Activated CD8-positive, alpha-beta T cell treated with anti-CD3 and anti-CD28 coated beads for 36 hours (primary cell): ENCODE measurements around the gene ANKRD55. TPM values are rescaled to one million over a fixed set of nuclear protein-coding genes. Genes with fewer than 3 reads are reported as not detected.
"Not testable (repeated sequence)": the region's sequence is repeated elsewhere in the genome, so short reads cannot be mapped to it uniquely, and the experiment has no call there.

Experiments
- ATAC-seq: fragments of 200-7000 bp; cut with Tn5 transposase; one replicate; pipeline ENCODE4 v1.10.0; 2021; ENCODE audit warnings: mild to moderate bottlenecking, moderate library complexity
- CTCF ChIA-PET: fragments of 350-600 bp; sonication (Branson Sonifier 250); formaldehyde crosslinking; loops from one replicate; lab custom pipeline; 2021; ENCODE audit warnings: antibody characterized with exemption; lab: Charles Lee
- POLR2A ChIA-PET: fragments of 350-600 bp; sonication (Branson Sonifier 250); formaldehyde crosslinking; loops from one replicate; lab custom pipeline; 2021; ENCODE audit warnings: antibody characterized with exemption; lab: Charles Lee
- DNase-seq: peaks from one replicate; pipeline ENCODE4 v3.0.0-alpha.2; 2020
- H3K27ac Mint-ChIP-seq: one replicate; pipeline ENCODE4 v1.8.0; 2021; ENCODE audit warnings: mild to moderate bottlenecking, mixed read lengths
- H3K27me3 Mint-ChIP-seq: one replicate; pipeline ENCODE4 v1.8.0; 2021; ENCODE audit warnings: mixed read lengths
- H3K36me3 Mint-ChIP-seq: one replicate; pipeline ENCODE4 v1.8.0; 2021; ENCODE audit warnings: low read depth, mixed read lengths
- H3K4me1 Mint-ChIP-seq: one replicate; pipeline ENCODE4 v1.8.0; 2021; ENCODE audit warnings: low read depth, mixed read lengths
- H3K4me3 Mint-ChIP-seq: one replicate; pipeline ENCODE4 v1.8.0; 2021; ENCODE audit warnings: mild to moderate bottlenecking, moderate library complexity, mixed read lengths
- H3K9me3 Mint-ChIP-seq: one replicate; pipeline ENCODE4 v1.8.0; 2021; ENCODE audit warnings: mixed read lengths
- intact Hi-C: fragments of 100-400 bp; cut with micrococcal nuclease; formaldehyde crosslinking; loops from one replicate; pipeline ENCODE4 v1.10.0; 2022
- total RNA-seq, 2 experiments: library from RNA; stranded (reverse); gene quantifications; one replicate each; pipeline ENCODE4 v1.2.3, GENCODE V29; 2021
- TF ChIP-seq, protein P1 (sequence below): fragments of 200-600 bp; IDR thresholded peaks from one replicate; pipeline ENCODE4 v1.8.0; 2022; ENCODE audit warnings: antibody characterized with exemption, mild to moderate bottlenecking

Gene ANKRD55
- total RNA-seq, 2 experiments from 2014 or later: not detected

DNA sequence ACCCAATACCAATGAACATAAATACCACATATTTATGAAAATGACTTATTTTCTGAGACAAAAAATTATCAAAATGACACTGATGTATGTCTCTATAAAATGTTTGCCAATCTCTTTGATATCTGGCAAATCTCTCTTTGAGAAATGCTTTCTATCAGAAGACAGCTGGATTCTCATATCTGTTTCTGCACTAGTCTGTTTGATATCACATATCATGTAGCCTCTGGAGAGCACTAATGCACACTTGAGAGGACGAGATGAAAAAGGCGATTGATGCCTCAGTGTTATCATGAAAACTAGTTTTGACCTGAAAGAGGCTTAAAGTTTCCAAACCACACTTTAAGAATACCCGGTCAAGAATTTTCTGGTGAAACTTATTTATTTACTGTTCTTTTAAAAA, 29.1 kb upstream of the ANKRD55 start:
- DNase-seq (no peak), ATAC-seq (no peak)
- Mint-ChIP-seq H3K27me3 (peaks cover 1% of the 10 kb centered on the region), H3K36me3 (no peaks in the 10 kb centered on the region), H3K4me3 (no peak overlapping the region), H3K27ac (no peak overlapping the region), H3K9me3 (no peaks in the 10 kb centered on the region), H3K4me1 (no peaks in the 10 kb centered on the region)
- ChIA-PET CTCF (interaction anchor here (1.0 to 1.7 kb wide), 2 partner anchors 9 to 12 kb away, joined by 3 to 4 read pairs; no protein-coding TSS in a partner anchor), POLR2A (no interaction called here)
- intact Hi-C loops: no loop called here
- TF ChIP-seq, protein P1, sequence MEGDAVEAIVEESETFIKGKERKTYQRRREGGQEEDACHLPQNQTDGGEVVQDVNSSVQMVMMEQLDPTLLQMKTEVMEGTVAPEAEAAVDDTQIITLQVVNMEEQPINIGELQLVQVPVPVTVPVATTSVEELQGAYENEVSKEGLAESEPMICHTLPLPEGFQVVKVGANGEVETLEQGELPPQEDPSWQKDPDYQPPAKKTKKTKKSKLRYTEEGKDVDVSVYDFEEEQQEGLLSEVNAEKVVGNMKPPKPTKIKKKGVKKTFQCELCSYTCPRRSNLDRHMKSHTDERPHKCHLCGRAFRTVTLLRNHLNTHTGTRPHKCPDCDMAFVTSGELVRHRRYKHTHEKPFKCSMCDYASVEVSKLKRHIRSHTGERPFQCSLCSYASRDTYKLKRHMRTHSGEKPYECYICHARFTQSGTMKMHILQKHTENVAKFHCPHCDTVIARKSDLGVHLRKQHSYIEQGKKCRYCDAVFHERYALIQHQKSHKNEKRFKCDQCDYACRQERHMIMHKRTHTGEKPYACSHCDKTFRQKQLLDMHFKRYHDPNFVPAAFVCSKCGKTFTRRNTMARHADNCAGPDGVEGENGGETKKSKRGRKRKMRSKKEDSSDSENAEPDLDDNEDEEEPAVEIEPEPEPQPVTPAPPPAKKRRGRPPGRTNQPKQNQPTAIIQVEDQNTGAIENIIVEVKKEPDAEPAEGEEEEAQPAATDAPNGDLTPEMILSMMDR: no peak

DNA sequence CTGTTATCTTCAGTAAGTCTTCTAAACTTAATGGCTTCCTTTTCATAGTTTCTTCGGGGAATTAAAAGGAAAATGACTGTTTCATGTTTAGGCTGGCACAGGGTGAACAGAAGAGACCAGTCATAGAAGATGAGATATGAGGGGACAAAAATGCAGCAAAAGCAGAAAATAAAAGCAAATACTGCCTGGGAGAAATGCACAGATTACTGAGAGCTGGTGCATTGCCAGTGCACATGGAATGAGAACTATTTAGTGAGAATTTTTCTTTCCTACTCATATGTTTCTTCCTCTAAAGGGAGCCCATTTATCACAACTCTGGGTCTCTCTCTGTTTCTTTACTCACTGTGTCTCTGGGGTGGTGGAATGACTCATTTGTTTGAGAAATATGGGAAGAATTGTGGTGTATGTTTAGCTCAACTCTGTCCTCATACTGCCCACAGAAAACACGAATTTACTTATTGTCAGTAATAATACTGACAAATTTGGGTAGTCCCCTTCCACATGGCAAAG, 25.9 kb upstream of the ANKRD55 start:
- no peaks in the 10 kb centered on the region for H3K27me3 Mint-ChIP-seq
- ATAC-seq (peak; percentile 55), DNase-seq (no peak)
- intact Hi-C loops: no loop called here
- CTCF ChIA-PET: no interaction called here
- no peaks in the 10 kb centered on the region for H3K36me3 Mint-ChIP-seq
- no peak overlapping the region for H3K4me3 Mint-ChIP-seq
- H3K9me3 Mint-ChIP-seq: no peaks in the 10 kb centered on the region
- POLR2A ChIA-PET: interaction anchor here (0.6 kb wide), 1 partner anchor 354 kb away, joined by 3 read pairs; no protein-coding TSS in a partner anchor
- TF ChIP-seq, protein P1: no peak
- H3K27ac Mint-ChIP-seq: no peak overlapping the region
- H3K4me1 Mint-ChIP-seq: no peaks in the 10 kb centered on the region

DNA sequence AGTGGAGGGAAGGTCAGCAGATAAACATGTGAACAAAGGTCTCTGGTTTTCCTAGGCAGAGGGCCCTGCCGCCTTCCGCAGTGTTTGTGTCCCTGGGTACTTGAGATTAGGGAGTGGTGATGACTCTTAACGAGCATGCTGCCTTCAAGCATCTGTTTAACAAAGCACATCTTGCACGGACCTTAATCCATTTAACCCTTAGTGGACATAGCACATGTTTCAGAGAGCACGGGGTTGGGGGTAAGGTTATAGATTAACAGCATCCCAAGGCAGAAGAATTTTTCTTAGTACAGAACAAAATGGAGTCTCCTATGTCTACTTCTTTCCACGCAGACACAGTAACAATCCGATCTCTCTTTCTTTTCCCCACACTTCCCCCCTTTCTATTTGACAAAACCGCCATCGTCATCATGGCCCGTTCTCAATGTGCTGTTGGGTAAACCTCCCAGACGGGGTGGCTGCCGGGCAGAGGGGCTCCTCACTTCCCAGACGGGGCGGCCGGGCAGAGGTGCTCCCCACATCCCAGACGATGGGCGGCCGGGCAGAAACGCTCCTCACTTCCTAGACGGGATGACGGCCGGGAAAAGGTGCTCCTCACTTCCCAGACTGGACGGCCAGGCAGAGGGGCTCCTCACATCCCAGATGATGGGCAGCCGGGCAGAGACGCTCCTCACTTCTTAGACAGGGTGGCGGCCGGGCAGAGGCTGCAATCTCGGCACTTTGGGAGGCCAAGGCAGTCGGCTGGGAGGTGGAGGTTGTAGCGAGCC, 24.8 kb upstream of the ANKRD55 start:
- H3K4me3 Mint-ChIP-seq, H3K27me3 Mint-ChIP-seq, H3K27ac Mint-ChIP-seq, POLR2A ChIA-PET, H3K36me3 Mint-ChIP-seq, ATAC-seq, CTCF ChIA-PET, DNase-seq, H3K9me3 Mint-ChIP-seq, intact Hi-C loops, H3K4me1 Mint-ChIP-seq: not testable (repeated sequence)

DNA sequence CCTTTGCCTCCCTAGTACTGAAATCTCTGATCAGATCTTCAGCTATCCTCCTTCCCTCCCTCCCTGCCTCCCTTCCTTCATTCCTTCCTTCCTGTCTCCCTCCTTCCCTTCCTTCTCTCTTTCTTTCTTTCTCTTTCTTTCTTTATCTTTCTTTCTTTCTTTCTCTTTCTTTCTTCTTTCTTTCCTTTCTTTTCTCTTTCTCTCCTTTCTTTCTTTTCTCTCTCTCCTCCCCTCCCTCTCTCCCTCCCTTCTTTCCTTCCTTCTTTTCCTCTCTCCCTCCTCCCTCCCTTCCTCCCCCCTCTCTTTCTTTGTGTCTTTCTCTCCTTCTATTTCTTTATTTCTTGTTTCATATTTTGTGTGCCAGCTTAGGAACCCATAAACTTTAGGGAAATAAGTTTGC, 23.9 kb upstream of the ANKRD55 start:
- intact Hi-C loops: no loop called here
- H3K36me3 Mint-ChIP-seq: no peaks in the 10 kb centered on the region
- no peaks in the 10 kb centered on the region for H3K9me3 Mint-ChIP-seq
- ATAC-seq (no peak), DNase-seq (no peak)
- H3K27ac Mint-ChIP-seq: no peak overlapping the region
- H3K27me3 Mint-ChIP-seq: no peaks in the 10 kb centered on the region
- CTCF ChIA-PET: interaction anchor here (1.7 kb wide), 1 partner anchor 581 kb away, joined by 3 read pairs; no protein-coding TSS in a partner anchor
- TF ChIP-seq, protein P1: no peak
- no peaks in the 10 kb centered on the region for H3K4me1 Mint-ChIP-seq
- POLR2A ChIA-PET: no interaction called here
- H3K4me3 Mint-ChIP-seq: no peak overlapping the region

DNA sequence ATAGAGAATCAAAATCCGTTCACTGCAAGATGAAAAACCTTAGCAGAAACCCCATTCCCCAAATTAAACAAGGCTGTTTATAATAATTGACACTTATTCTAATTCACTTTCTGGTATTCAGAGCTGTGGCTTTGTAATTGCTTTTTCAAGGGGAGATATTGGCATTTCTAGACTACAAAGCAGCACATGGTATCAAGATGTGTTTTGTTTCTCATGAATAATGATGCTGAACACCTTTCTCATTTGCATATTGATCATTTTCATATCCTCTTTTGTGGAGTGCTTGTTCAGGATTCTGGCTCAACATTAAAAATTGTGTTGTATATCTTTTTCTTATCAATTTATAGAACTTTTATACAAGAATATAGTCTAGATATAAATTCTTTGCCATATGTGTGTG, 22.4 kb upstream of the ANKRD55 start:
- ATAC-seq (no peak), DNase-seq (no peak)
- intact Hi-C loops: no loop called here
- Mint-ChIP-seq H3K27ac (no peak overlapping the region), H3K4me3 (no peak overlapping the region), H3K4me1 (no peaks in the 10 kb centered on the region), H3K27me3 (no peaks in the 10 kb centered on the region), H3K9me3 (no peaks in the 10 kb centered on the region), H3K36me3 (no peaks in the 10 kb centered on the region)
- CTCF ChIA-PET: interaction anchor here (1.7 kb wide), 1 partner anchor 583 kb away, joined by 3 read pairs; no protein-coding TSS in a partner anchor
- TF ChIP-seq, protein P1: no peak
- POLR2A ChIA-PET: no interaction called here
